Stimulated activated CD8-positive, alpha-beta memory T cell treated with anti-CD3 and anti-CD28 coated beads, Interleukin-7, amount 100 ng/mL, for 48 hours (primary cell): ENCODE measurements around the gene AFAP1L2.

ENCODE experiments used
- DNase-seq, 2 donors: peaks; one replicate each; pipeline ENCODE4 v3.0.0-alpha.2; 2020; ENCODE audit warnings: low read depth in 1 of 2; ENCODE audit errors: extremely low read depth in 1 of 2

AFAP1L2 gene

GRCh38 chr10:114412907-114413797 lies 8.8 kb upstream of the AFAP1L2 start:
- no peak for DNase-seq

GRCh38 chr10:114408968-114409444 lies 4.7 kb upstream of the AFAP1L2 start:
- DNase-seq, result no peak

- no peak for DNase-seq
Measured at GRCh38 chr10:114408112-114408967, 4.0 kb upstream of the AFAP1L2 start.

- no peak for DNase-seq
Measured at GRCh38 chr10:114406455-114406854, 2.2 kb upstream of the AFAP1L2 start.

- no peak for DNase-seq
Measured at GRCh38 chr10:114405011-114405350, 679 bp upstream of the AFAP1L2 start.

GRCh38 chr10:114403541-114404161 lies 651 bp downstream of the AFAP1L2 start:
- no peak for DNase-seq

- no peak for DNase-seq
Measured at GRCh38 chr10:114402871-114403540, 1.3 kb downstream of the AFAP1L2 start.

- DNase-seq, result no peak
Measured at GRCh38 chr10:114402233-114402632, 2.1 kb downstream of the AFAP1L2 start.

GRCh38 chr10:114401195-114401791 lies 3.0 kb downstream of the AFAP1L2 start:
- no peak for DNase-seq

GRCh38 chr10:114400091-114400490 lies 4.2 kb downstream of the AFAP1L2 start:
- DNase-seq, result no peak

- no peak for DNase-seq
Measured at GRCh38 chr10:114399576-114399975, 4.7 kb downstream of the AFAP1L2 start.

- no peak for DNase-seq
Measured at GRCh38 chr10:114398587-114399331, 5.5 kb downstream of the AFAP1L2 start.

GRCh38 chr10:114397651-114398145 lies 6.6 kb downstream of the AFAP1L2 start:
- no peak for DNase-seq

- DNase-seq, result no peak
Measured at GRCh38 chr10:114396464-114396863, 7.8 kb downstream of the AFAP1L2 start.

- no peak for DNase-seq
Measured at GRCh38 chr10:114395366-114396022, 8.8 kb downstream of the AFAP1L2 start.

GRCh38 chr10:114394531-114394930 lies 9.8 kb downstream of the AFAP1L2 start:
- no peak for DNase-seq

- DNase-seq, result no peak
Measured at GRCh38 chr10:114393886-114394285, 10.4 kb downstream of the AFAP1L2 start.

- DNase-seq, result no peak
Measured at GRCh38 chr10:114393482-114393881, 10.8 kb downstream of the AFAP1L2 start.
